A549 (cell line): Measurements from ENCODE around the gene CUX1.

Source experiments
- CHD4 ChIP-seq: fragments of 200-600 bp; sonication (generic); IDR thresholded peaks from 2 replicates; pipeline ENCODE4 v1.6.1; 2016; ENCODE audit warnings: antibody characterized with exemption, mild to moderate bottlenecking, borderline replicate concordance
- CTCF ChIP-seq: fragments of >200 bp; sonication (Bioruptor Twin); formaldehyde crosslinking; IDR thresholded peaks from 3 replicates; pipeline ENCODE4 v1.5.1; 2016
- MAFK ChIP-seq: fragments of 450-650 bp; IDR thresholded peaks from 2 replicates; pipeline ENCODE4 v1.6.1; 2014; ENCODE audit not compliant: partially characterized antibody
- REST ChIP-seq: fragments of 200-600 bp; sonication (generic); IDR thresholded peaks from 2 replicates; pipeline ENCODE4 v1.6.1; 2016; ENCODE audit warnings: antibody characterized with exemption, mild to moderate bottlenecking, moderate library complexity
- RFX5 ChIP-seq: fragments of 450-650 bp; IDR thresholded peaks from 2 replicates; pipeline ENCODE4 v1.7.1; 2014; ENCODE audit warnings: antibody characterized with exemption, mild to moderate bottlenecking, moderate library complexity

GRCh38 chr7:101995121-101995520 is 177.7 kb downstream of the CUX1 start:
- TF ChIP-seq CHD4: no peak
- no peak for TF ChIP-seq MAFK
- TF ChIP-seq REST: no peak
- TF ChIP-seq RFX5: no peak
- no peak for TF ChIP-seq CTCF
